Endothelial cell of umbilical vein (primary cell): ENCODE results near the gene KCND2.

ENCODE experiments used
- CTCF ChIP-seq, 2 donors: IDR thresholded peaks; 1 replicate in 1 of 2; 2 replicates in 1 of 2; pipeline ENCODE4 v1.5.1; 2011; ENCODE audit warnings: low read length in 2 of 2, mild to moderate bottlenecking in 2 of 2, moderate library complexity in 2 of 2, control low read depth in 1 of 2, inconsistent platforms in 1 of 2, low read depth in 1 of 2; ENCODE audit not compliant: insufficient read depth in 1 of 2; ENCODE audit errors: extremely low read depth in 1 of 2
- EZH2 ChIP-seq: IDR thresholded peaks from 2 replicates; pipeline ENCODE4 v1.6.1; 2012; ENCODE audit warnings: borderline replicate concordance, low read depth, mild to moderate bottlenecking, moderate library complexity, low read length, inconsistent platforms; ENCODE audit not compliant: severe bottlenecking
- MAX ChIP-seq: IDR thresholded peaks from 2 replicates; pipeline ENCODE4 v1.6.1; 2011; ENCODE audit not compliant: insufficient read depth, insufficient read length
- POLR2A ChIP-seq: IDR thresholded peaks from 2 replicates; pipeline ENCODE4 v1.6.1; 2012; ENCODE audit warnings: low read depth, mild to moderate bottlenecking, control low read depth, low read length
- POLR2AphosphoS5 ChIP-seq: IDR thresholded peaks from 2 replicates; pipeline ENCODE4 v1.6.1; 2012; ENCODE audit warnings: low read depth, mild to moderate bottlenecking, control low read depth, low read length, moderate library complexity; ENCODE audit not compliant: insufficient read depth

GRCh38 chr7:120404042-120404441 is 131.1 kb downstream of the KCND2 start:
- TF ChIP-seq CTCF (IDR thresholded peaks at IDR 0.05; ENCODE audit: extremely low read depth in 1 of 2, insufficient read depth in 1 of 2, low read depth in 1 of 2, low read length in 2 of 2) (no peak), POLR2A (no peak), EZH2 (no peak), POLR2AphosphoS5 (no peak), MAX (no peak)
